ENCODE data around the gene TNNT1. TPM values are rescaled to one million over a fixed set of nuclear protein-coding genes. Genes with fewer than 3 reads are reported as not detected.

The TNNT1 gene
- total RNA-seq, 1 donor from 2014 or later = not detected

DNA sequence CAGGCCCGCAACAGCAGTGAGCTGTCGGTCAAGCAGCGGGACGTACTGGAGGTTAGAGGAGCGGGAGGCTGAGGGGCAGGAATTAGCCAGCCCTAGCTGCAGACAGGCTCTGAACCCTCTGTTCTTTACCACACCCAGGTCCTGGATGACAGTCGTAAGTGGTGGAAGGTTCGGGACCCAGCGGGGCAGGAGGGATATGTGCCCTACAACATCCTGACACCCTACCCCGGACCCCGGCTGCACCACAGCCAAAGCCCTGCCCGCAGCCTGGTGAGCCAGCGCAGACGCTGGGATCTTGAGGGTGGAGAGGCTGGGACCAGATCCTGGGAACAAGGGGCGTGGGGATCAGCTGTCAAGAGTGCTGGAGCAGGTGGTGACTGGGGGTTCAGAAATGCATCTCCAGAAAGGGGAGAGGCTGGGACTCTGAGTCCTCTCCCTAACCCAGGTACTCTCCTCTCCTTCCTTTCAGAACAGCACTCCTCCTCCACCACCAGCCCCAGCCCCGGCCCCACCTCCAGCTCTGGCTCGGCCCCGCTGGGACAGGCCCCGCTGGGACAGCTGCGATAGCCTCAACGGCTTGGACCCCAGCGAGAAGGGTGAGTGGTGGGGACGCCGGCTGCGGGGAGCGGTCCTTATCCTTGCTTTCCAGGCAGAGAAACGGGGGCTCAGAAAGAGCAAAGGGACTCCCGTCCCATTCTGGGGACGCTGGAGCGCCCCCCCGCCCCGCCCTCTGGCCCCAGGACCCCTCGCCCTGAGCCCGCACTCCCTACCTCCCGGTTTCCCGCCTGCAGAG lies 62.9 kb downstream of the TNNT1 start:
- H3K27ac ChIP-seq = no peak overlapping the region
- no peak for DNase-seq (ENCODE audit: low spot score in 2 of 2)

DNA sequence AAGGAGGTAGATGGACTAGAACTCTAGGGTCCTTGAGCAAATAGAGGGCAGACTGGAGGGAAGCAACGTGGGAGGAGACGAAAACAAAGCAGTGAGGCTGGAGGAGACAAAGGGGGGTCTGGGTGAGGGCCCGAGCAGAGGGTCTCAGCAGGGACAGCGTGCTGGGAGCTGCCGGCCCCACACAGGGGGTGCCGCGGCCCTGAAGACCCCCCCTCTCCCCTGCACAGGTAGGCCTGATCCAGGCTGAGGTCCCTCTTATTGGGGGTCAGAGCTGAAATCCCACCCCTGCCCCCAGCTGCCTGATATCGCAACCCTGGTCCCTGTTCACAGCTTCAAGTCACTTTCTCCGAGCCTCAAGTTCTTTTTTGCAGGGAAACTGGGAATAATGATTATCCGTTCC lies 64.6 kb downstream of the TNNT1 start:
- TF ChIP-seq, protein P1, sequence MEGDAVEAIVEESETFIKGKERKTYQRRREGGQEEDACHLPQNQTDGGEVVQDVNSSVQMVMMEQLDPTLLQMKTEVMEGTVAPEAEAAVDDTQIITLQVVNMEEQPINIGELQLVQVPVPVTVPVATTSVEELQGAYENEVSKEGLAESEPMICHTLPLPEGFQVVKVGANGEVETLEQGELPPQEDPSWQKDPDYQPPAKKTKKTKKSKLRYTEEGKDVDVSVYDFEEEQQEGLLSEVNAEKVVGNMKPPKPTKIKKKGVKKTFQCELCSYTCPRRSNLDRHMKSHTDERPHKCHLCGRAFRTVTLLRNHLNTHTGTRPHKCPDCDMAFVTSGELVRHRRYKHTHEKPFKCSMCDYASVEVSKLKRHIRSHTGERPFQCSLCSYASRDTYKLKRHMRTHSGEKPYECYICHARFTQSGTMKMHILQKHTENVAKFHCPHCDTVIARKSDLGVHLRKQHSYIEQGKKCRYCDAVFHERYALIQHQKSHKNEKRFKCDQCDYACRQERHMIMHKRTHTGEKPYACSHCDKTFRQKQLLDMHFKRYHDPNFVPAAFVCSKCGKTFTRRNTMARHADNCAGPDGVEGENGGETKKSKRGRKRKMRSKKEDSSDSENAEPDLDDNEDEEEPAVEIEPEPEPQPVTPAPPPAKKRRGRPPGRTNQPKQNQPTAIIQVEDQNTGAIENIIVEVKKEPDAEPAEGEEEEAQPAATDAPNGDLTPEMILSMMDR (IDR thresholded peaks at IDR 0.05) = no peak
- DNase-seq (ENCODE audit: low spot score in 2 of 2) = no peak
- no peaks in the 10 kb centered on the region for H3K9me3 ChIP-seq
- intact Hi-C loops (cut with DNase I) = no loop called here
- H3K4me1 ChIP-seq = peaks cover 6 to 31% of the 10 kb centered on the region in 2 donors
- peaks cover 40% of the 10 kb centered on the region for H3K27me3 ChIP-seq
- no peak overlapping the region for H3K27ac ChIP-seq
- no peak overlapping the region for H3K4me3 ChIP-seq
- no peaks in the 10 kb centered on the region for H3K36me3 ChIP-seq

More for the DNA sequence above, 62.9 kb downstream of the TNNT1 start:
- Histone ChIP-seq H3K27me3 (peaks cover 37% of the 10 kb centered on the region), H3K36me3 (peaks cover 6 to 8% of the 10 kb centered on the region in 2 donors), H3K4me1 (peaks cover 4 to 28% of the 10 kb centered on the region in 2 donors), H3K9me3 (no peaks in the 10 kb centered on the region), H3K4me3 (peak overlapping the region; percentile 56 to 62)
- intact Hi-C loops (cut with DNase I) = no loop called here
- TF ChIP-seq, protein P1 (IDR thresholded peaks at IDR 0.05) = no peak

DNA sequence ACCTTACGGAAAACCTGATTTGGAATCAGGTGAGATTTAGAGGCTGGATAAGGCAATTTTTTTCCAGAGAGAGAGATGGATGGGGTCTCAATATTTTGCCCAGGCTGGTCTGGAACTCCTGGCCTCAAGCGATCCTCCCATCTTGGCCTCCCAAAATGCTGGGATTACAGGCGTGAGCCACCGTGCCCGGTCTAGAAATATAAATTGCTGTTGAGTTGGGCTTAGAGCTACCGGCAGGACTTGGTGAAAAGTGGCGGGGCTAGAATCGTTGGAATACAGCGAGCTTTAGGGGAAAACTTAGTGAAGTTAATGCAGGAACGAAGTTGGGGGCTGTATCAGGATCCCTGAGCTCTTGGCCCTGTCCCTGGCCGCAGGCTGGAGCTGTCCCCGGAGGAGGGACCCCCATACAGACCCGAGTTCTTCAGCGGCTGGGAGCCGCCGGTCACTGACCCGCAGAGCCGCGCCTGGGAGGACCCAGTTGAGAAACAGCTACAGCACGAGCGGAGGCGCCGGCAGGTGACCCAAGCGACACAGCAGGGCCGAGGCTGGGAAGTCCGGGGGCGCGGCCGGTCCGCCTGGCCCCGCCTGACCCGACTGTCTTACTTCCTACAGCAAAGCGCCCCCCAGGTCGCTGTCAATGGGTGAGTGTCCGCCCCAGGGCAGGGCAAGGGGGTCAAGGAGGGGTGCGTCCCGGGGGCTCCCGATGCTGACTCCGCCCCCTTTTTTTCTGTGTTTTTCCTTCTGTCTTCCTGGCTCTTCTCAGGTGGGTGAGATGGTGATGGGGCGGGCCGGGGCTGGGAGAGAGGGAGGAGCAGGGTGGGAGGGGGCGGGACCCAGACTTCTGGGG lies 65.8 kb downstream of the TNNT1 start:
- DNase-seq (ENCODE audit: low spot score in 2 of 2) = no peak
- Histone ChIP-seq H3K4me1 (peaks cover 6 to 28% of the 10 kb centered on the region in 2 donors), H3K36me3 (no peaks in the 10 kb centered on the region), H3K4me3 (no peak overlapping the region), H3K27ac (no peak overlapping the region), H3K9me3 (no peaks in the 10 kb centered on the region), H3K27me3 (peaks cover 40% of the 10 kb centered on the region)
- intact Hi-C loops (cut with DNase I) = no loop called here
- TF ChIP-seq, protein P1 (IDR thresholded peaks at IDR 0.05) = no peak

Other genes starting within 250 kb of the TNNT1 start
- gene NCR1, start 243.1 kb downstream of the TNNT1 start, total RNA-seq = not detected
- gene NLRP7, start 201.7 kb downstream of the TNNT1 start, total RNA-seq = not detected
- not detected for gene NLRP2, start 182.8 kb downstream of the TNNT1 start, total RNA-seq
- gene GP6, start 110.9 kb downstream of the TNNT1 start, total RNA-seq = not detected
- 12.1 TPM for gene RDH13, start 86.1 kb downstream of the TNNT1 start, total RNA-seq
- not detected for gene EPS8L1, start 73.3 kb downstream of the TNNT1 start, total RNA-seq
- 219 TPM for gene PPP1R12C, start 31.6 kb downstream of the TNNT1 start, total RNA-seq
- not detected for gene TNNI3, start 8.5 kb upstream of the TNNT1 start, total RNA-seq
- not detected for gene DNAAF3, start 17.4 kb upstream of the TNNT1 start, total RNA-seq
- not detected for gene SYT5, start 31.1 kb upstream of the TNNT1 start, total RNA-seq
- gene PTPRH, start 60.3 kb upstream of the TNNT1 start, total RNA-seq = 0.64 TPM
- gene TMEM86B, start 79.6 kb upstream of the TNNT1 start, total RNA-seq = not detected
- gene PPP6R1, start 109.8 kb upstream of the TNNT1 start, total RNA-seq = 68.3 TPM
- gene HSPBP1, start 130.9 kb upstream of the TNNT1 start, total RNA-seq = 72.7 TPM
- 6.5 TPM for gene BRSK1, start 134.8 kb upstream of the TNNT1 start, total RNA-seq
- not detected for gene TMEM150B, start 176.1 kb upstream of the TNNT1 start, total RNA-seq
- 21.7 TPM for gene KMT5C, start 190.7 kb upstream of the TNNT1 start, total RNA-seq
- gene COX6B2, start 205.5 kb upstream of the TNNT1 start, total RNA-seq = not detected
- gene GARIN5B, start 214.1 kb upstream of the TNNT1 start, total RNA-seq = not detected
- not detected for gene IL11, start 221.3 kb upstream of the TNNT1 start, total RNA-seq
- gene TMEM190, start 227.6 kb upstream of the TNNT1 start, total RNA-seq = not detected
- not detected for gene TMEM238, start 235.1 kb upstream of the TNNT1 start, total RNA-seq
- gene RPL28, start 236.7 kb upstream of the TNNT1 start, total RNA-seq = 542 TPM